Gastrocnemius medialis (tissue), 4 donors: ENCODE measurements around the gene FBXL19.

Experiments used
- CTCF ChIP-seq, 5 experiments: fragments of 450-650 bp in 3 of 5; fragments of 200-600 bp in 2 of 5; sonication (generic) in 2 of 5; IDR thresholded peaks in 4 of 5; conservative IDR thresholded peaks in 1 of 5; 1 replicate in 4 of 5; 2 replicates in 1 of 5; pipeline ENCODE4 v1.5.1; 2016 to 2019; ENCODE audit warnings: antibody characterized with exemption in 5 of 5, mild to moderate bottlenecking in 3 of 5, moderate library complexity in 3 of 5
- POLR2A ChIP-seq, 2 donors: fragments of 450-650 bp; IDR thresholded peaks; one replicate each; pipeline ENCODE4 v1.6.1; 2017; ENCODE audit warnings: antibody characterized with exemption in 2 of 2, mild to moderate bottlenecking in 2 of 2, moderate library complexity in 2 of 2

GRCh38 chr16:30907064-30907463, 16.3 kb upstream of the FBXL19 start:
- TF ChIP-seq CTCF (IDR thresholded peaks at IDR 0.05 in 4 of 5, conservative IDR thresholded peaks at IDR 0.05 in 1 of 5) (no peak), POLR2A (IDR thresholded peaks at IDR 0.05) (no peak)
